NCI-H128 (cell line): ENCODE results near the gene TPM1.

Source experiments
- DNase-seq: peaks from one replicate; lab custom pipeline; 2025; ENCODE audit not compliant: unreplicated experiment; lab: John Stamatoyannopoulos, UW

The TPM1 gene

DNA sequence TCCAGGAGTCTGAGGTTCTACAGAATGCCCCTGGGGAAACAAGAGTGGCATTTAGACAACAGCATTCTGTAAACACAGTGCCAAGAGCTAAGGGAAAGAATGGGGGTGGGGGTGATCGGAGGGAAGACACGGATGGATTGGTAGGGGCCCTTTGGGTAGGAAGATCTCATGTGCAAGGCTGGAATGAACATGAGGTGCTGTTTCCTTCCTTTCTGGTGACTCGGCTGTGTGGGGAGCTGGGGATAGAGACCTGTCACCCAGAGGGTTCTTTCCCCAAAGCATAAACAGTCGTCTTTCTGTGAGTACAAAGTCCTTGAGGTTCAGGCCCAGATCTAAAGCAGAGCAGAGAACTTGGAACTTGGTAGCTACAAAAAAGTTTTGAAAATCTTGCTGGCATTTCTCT, 11.7 kb downstream of the TPM1 start:
- no peak for DNase-seq

DNA sequence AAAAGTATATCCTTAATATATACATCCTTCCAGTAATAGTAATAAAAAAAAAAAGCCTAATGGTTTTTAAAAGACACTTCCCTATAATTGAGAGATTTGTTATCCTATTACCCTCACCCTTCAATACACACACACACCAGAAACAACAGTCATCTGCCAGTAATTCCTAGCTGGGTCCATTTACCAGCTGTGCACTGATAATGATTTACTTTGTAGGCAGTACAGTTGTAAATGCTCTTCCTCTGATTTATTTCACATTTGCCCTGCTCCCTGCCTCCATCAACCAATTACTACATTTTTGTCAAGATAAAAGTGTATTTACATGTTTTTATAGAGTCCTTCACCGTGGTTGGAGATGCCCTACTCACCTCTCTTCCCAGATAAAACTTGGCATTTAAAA, 12.4 kb downstream of the TPM1 start:
- DNase-seq, result no peak

DNA sequence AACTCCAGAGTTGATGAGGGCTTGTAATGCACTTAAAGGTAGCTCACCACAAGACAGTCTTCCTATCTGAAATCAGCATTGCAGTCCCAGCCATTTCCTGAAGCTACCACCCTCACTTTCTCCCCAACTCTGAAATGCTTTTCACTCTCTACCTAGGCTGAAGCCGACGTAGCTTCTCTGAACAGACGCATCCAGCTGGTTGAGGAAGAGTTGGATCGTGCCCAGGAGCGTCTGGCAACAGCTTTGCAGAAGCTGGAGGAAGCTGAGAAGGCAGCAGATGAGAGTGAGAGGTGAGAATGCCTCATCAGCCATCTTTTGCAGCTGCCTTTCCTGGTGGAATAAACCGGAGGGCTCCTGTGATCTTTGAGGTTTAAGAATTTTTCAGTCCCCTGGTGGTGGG, 14.3 kb downstream of the TPM1 start:
- no peak for DNase-seq

DNA sequence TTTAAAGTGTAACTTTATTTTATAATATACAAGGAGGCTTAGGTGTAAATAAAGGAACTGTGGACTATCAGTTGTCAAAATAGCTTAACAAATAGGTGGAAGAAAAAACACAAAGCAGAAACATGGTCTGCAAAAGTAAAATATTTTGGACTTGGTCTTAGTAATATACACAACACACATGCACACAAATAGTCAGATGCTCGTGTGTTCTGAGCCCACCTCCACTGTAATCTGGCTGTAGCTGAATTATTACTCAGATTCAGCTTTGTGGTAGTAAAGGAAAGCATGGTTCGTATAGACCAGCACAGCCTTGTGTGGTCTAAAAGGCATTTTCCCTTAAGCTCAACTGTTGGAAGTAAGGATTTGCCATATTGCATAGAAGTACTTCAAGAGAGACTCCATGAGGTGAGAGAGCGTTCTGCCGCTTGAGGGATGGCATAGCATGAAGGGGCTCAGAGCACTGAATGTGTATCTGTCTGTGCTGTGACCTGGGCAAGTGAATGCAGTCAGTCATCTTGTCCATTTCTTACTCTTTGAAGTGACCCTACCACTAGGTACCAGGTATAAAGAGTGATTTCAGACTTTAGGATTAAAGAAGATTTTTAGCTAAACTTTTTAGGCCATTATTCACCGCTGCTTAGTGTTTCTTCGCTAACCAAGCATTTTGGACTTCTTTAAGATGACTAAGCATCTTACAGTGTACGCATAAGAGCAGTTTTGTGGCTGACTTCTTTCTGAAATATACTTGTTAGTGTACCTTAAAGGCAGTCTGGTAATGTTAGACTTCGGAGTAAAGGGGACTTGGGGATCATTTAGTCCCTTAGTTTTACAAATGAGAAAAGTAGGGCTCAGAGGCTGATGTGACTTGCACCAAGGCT, 15.2 kb downstream of the TPM1 start:
- DNase-seq, result no peak

DNA sequence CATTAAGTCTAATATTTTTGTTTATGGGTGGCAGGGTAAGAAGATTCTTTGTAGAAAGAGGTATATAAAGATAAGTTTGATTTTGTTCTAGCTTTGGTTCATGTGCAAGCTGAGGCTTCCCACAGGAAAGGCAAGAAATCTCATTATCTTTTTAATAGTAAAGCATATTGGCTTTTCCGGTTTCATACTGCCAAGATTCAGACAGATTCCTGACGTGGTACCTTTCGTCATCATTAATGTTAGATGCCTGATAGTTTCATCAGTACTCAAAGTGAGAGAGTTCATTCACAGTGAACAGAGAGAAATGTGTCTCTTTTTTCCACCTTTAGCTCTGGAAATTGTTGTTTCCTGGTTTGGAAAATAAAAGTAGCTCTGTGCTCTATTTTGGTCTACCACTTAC, 16.5 kb downstream of the TPM1 start:
- DNase-seq, result no peak

DNA sequence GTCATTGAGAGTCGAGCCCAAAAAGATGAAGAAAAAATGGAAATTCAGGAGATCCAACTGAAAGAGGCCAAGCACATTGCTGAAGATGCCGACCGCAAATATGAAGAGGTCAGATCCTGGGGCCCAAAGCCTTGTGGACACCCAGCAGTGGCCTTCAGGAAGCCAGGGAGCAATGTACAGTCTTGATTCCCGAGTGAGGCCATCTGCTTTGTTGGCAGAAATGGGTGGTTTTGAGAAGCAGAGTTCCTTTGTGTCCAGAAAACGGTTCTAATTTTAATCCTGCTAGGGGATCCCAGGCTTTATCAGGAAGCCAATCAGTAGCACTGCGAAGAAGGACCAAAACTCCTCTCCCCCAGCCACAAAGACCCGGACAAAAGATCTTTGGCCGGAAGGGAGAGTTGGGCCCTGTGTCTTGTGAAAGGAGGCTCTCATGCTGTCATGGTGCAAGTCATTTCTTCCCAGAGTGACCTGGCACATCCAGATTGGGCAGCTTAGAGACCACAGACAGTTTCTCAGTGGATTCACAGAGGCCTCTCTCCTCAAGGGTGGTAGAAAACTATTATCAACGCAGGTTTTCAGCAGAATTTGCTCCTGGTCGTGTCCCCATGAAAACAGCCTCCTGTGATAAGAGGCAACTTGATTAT, 17.1 kb downstream of the TPM1 start:
- DNase-seq, result no peak

DNA sequence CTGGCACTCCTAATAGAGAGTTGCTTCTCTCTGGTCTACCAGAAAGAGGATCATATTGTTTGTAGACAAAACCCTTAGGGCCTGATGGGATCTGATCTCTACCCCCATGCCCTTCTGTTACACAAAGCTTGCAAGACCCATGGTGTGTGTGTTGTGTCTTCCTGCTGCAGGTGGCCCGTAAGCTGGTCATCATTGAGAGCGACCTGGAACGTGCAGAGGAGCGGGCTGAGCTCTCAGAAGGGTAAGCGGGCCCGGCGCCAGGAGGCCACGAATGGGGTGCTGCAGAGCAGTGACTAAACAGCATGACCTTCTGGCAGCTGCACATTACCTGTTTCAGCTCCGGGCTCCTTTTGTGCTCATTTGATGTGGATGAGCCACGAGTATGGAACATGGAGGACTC, 18.2 kb downstream of the TPM1 start:
- DNase-seq, result no peak

- DNase-seq, result no peak
Observed at GRCh38 chr15:63061975-63062374, 19.4 kb downstream of the TPM1 start.

- no peak for DNase-seq
Observed at GRCh38 chr15:63063164-63063756, 20.7 kb downstream of the TPM1 start.

GRCh38 chr15:63063877-63064409, 21.4 kb downstream of the TPM1 start:
- no peak for DNase-seq

DNA sequence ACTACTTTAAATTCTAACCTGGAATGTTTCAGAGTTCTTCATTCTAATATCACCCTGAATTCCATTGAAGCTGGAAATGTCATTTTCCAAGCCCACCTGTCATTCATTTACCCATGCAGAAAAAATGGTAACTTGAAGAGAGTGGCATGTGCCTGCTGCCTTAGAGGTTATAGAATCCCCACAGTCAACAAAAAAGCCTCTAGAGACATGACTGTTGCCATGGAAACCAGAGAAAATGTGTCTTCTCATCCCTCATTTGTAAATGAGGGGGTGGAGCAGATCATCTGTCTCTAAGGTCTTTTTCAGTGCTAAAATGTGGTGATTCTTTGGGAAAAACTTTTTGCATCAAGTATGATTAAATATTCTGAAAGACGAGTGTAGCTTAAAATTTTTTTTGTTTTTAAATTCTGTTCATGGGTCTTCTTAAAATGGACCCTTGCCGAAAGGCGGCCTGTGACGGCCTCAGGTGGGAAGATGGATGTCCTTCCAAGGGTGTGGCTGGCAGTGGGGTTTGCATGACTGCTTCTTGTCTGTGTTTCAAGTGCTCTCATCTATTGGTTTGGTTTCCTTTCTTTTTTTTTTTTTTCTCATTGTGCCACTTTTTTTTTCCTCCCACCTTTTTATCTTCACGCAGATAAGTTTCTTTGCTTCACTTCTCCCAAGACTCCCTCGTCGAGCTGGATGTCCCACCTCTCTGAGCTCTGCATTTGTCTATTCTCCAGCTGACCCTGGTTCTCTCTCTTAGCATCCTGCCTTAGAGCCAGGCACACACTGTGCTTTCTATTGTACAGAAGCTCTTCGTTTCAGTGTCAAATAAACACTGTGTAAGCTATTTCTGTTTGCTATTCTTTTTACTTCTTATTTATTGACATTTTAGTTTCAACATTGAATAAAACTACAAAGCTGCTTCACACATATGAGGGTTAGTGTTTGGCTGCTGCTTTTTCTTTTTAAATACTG, 23.0 kb downstream of the TPM1 start:
- DNase-seq, result no peak

DNA sequence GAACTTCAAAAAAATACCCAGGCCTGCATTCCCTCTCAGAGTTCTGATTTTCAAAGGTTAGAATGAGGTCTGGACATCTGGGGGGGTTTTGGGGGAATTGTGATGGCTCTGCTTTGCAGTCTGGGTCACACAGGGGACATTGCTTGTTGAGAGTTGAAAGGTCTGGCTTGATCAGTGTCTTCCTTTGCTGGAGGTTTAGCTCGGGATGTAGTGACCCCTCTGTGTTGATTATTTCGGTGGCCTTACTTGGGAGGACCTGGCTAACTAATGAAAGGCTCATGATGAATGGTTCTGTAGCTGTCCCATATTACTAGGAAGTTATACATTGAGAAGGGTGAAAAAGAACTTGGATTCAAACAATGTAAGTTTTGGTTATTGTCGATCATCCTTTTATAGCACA, 23.7 kb downstream of the TPM1 start:
- no peak for DNase-seq

GRCh38 chr15:63067306-63067705, 24.8 kb downstream of the TPM1 start:
- no peak for DNase-seq

DNA sequence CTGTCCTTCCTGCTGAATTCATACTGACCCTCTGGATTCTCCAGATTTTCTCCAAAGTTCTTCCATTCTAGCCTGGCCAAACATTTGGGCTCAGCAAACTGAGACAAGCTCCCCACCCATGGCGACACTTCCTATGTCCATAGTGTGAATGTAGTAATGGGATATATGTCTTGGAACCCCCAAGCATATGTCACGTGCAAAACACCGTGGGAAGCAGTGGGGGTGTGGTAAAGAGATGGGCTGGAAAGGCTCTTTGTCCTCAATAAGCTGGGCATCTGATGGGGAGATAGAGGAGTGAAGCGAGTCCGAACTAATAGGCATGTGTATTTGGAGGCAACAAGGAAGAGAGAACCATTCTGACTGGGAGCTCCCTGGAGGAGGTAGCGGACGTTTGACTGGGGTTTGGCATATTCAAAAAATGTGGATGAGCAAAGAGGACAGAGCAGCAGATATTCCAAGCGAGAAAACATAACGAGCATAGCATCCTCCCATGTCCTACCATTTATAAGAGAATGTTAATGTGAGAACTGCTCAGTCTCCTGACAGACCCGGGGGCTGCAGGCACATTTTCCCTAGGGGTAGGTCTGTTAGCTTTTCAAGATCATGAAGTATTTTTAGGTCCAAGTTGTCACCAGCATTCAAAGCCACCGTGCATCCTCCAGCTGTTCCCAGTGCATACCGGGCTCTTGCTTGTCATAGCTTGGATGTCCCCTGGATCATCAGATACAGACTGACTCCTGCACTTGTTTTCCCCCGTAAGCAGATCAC, 25.6 kb downstream of the TPM1 start:
- no peak for DNase-seq

DNA sequence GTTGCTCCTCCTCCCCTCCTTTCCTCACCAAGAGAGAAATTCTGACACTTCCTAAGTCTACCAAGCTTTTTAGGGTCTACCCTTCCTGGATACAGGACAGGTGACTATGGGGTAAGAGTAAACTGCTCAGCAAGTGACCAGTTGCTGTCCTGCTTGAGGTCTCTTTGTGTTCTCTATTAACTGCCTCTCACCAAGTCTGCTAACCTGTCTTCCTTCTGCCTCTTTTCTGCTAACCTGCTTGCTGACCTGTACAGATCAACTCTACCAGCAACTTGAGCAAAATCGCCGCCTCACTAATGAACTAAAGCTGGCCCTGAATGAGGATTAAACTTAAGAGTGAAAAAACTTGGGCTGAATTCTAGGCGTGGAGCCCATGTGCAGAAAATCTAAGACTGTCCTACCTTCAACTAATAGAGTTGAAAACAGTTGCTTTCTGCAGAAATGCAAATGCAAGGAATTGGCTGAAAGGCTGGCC, 27.1 kb downstream of the TPM1 start:
- DNase-seq, result no peak

GRCh38 chr15:63070681-63071129, 28.2 kb downstream of the TPM1 start:
- no peak for DNase-seq

DNA sequence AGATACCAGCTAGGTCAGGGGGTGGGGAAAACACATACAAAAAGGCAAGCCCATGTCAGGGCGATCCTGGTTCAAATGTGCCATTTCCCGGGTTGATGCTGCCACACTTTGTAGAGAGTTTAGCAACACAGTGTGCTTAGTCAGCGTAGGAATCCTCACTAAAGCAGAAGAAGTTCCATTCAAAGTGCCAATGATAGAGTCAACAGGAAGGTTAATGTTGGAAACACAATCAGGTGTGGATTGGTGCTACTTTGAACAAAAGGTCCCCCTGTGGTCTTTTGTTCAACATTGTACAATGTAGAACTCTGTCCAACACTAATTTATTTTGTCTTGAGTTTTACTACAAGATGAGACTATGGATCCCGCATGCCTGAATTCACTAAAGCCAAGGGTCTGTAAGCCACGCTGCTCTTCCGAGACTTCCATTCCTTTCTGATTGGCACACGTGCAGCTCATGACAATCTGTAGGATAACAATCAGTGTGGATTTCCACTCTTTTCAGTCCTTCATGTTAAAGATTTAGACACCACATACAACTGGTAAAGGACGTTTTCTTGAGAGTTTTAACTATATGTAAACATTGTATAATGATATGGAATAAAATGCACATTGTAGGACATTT, 28.9 kb downstream of the TPM1 start:
- DNase-seq, result no peak

GRCh38 chr15:63072023-63072650, 29.6 kb downstream of the TPM1 start:
- DNase-seq, result no peak

DNA sequence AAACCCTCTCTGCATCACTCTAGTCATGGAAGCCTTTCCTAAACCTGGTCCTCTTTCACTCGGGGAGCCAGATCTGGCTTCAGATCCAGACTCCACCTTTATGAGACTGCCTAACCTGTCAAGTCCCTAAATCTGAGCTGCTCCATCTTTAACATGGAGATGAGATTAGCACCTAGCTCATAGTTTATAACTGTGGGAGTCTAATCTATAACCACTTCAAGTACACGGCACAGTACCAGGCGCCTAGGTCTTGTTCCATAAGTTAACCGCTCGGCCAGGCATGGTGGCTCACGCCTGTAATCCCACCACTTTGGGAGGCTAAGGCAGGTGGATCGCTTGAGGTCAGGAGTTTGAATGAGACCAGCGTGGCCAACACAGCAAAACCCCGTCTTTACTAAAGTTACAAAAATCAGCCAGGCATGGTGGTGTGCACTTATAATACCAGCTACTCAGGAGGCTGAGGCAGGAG, 30.3 kb downstream of the TPM1 start:
- DNase-seq, result no peak
